Esophagus (tissue), 2 donors: ENCODE results near the gene TP53I13. TPM values are rescaled to one million over a fixed set of nuclear protein-coding genes. Genes with fewer than 3 reads are reported as not detected.
A peak's percentile ranks its signal among the peaks of the same experiment; 100 is the strongest.
"Not testable (repeated sequence)": the region's sequence is repeated elsewhere in the genome, so short reads cannot be mapped to it uniquely, and the experiment has no call there.

ENCODE experiments used
- H3K27ac ChIP-seq, 2 donors: one replicate each; pipeline ENCODE4 v1.5.1; 2013; ENCODE audit warnings: low read depth in 2 of 2, mild to moderate bottlenecking in 2 of 2, inconsistent platforms in 1 of 2, low read length in 1 of 2, moderate library complexity in 1 of 2
- H3K27me3 ChIP-seq, 2 donors: one replicate each; pipeline ENCODE4 v1.6.1; 2013; ENCODE audit warnings: low read length in 2 of 2, control low read depth in 1 of 2, mild to moderate bottlenecking in 1 of 2; ENCODE audit not compliant: insufficient read depth in 2 of 2, control insufficient read depth in 1 of 2
- H3K36me3 ChIP-seq, 2 donors: one replicate each; pipeline ENCODE4 v1.6.1; 2013; ENCODE audit warnings: low read length in 1 of 2; ENCODE audit not compliant: control insufficient read depth in 2 of 2, insufficient read depth in 2 of 2
- H3K4me1 ChIP-seq, 2 donors: one replicate each; pipeline ENCODE4 v1.6.1; 2013; ENCODE audit warnings: low read length in 1 of 2; ENCODE audit not compliant: control insufficient read depth in 2 of 2, insufficient read depth in 2 of 2
- H3K4me3 ChIP-seq, 2 donors: one replicate each; pipeline ENCODE4 v1.5.1; 2013; ENCODE audit warnings: low read length in 2 of 2, mild to moderate bottlenecking in 2 of 2, low read depth in 1 of 2, moderate library complexity in 1 of 2
- H3K9me3 ChIP-seq, 2 donors: one replicate each; pipeline ENCODE4 v1.6.1; 2013; ENCODE audit warnings: mild to moderate bottlenecking in 2 of 2, low read depth in 1 of 2, low read length in 1 of 2, moderate library complexity in 1 of 2; ENCODE audit not compliant: control insufficient read depth in 2 of 2, insufficient read depth in 1 of 2
- WGBS, 2 donors: extraction: QIAGEN DNeasy Blood & Tissue Kit; methylation state at CpG; one replicate each; pipeline ENCODE4 v1.1.7; 2013; 5-methylcytosine and 5-hydroxymethylcytosine counted together
- polyA plus RNA-seq, 2 donors: library from polyadenylated mRNA; stranded (reverse); fragments of 200-250 nt; gene quantifications; one replicate each; pipeline ENCODE4 v1.2.3, GENCODE V29; 2013
- donor health status: healthy with polysubstance abuse.
- donor health status: Bipolar disorder and iron deficiency.

The TP53I13 gene
- polyA plus RNA-seq, 2 donors, result 30.1 to 43.7 TPM

GRCh38 chr17:29557085-29557738 is 11.3 kb upstream of the TP53I13 start:
- Histone ChIP-seq H3K4me1 (no peaks in the 10 kb centered on the region), H3K27me3 (no peaks in the 10 kb centered on the region), H3K36me3 (peaks cover 2 to 6% of the 10 kb centered on the region in 2 donors), H3K27ac (no peak overlapping the region), H3K4me3 (no peak overlapping the region), H3K9me3 (no peaks in the 10 kb centered on the region)
- WGBS, 2 donors, result 90 to 97% methylated on average over 1 of the region's 1 CpG

- H3K36me3 ChIP-seq, result peaks cover 6 to 9% of the 10 kb centered on the region in 2 donors
- no peaks in the 10 kb centered on the region for H3K27me3 ChIP-seq
- H3K4me3 ChIP-seq, result no peak overlapping the region
- H3K27ac ChIP-seq, result no peak overlapping the region
- no peaks in the 10 kb centered on the region for H3K9me3 ChIP-seq
- H3K4me1 ChIP-seq, result no peaks in the 10 kb centered on the region
Measured at GRCh38 chr17:29557739-29558116, 10.8 kb upstream of the TP53I13 start.

- not testable (repeated sequence) for H3K36me3 ChIP-seq, H3K9me3 ChIP-seq, H3K27ac ChIP-seq, H3K4me3 ChIP-seq, H3K27me3 ChIP-seq, H3K4me1 ChIP-seq
- 92 to 98% methylated on average over 5 of the region's 5 CpGs for WGBS, 2 donors
Measured at GRCh38 chr17:29558139-29558538, 10.4 kb upstream of the TP53I13 start.

GRCh38 chr17:29559640-29560039 is 8.9 kb upstream of the TP53I13 start:
- 98 to 99% methylated on average over 2 of the region's 2 CpGs for WGBS, 2 donors
- Histone ChIP-seq H3K27me3 (no peaks in the 10 kb centered on the region), H3K27ac (no peak overlapping the region), H3K4me1 (no peaks in the 10 kb centered on the region), H3K4me3 (no peak overlapping the region), H3K9me3 (no peaks in the 10 kb centered on the region), H3K36me3 (peaks cover 6 to 9% of the 10 kb centered on the region in 2 donors)

- Histone ChIP-seq H3K9me3 (no peaks in the 10 kb centered on the region), H3K4me3 (no peak overlapping the region), H3K27me3 (no peaks in the 10 kb centered on the region), H3K4me1 (no peaks in the 10 kb centered on the region), H3K27ac (no peak overlapping the region), H3K36me3 (peaks cover 6 to 9% of the 10 kb centered on the region in 2 donors)
- 88 to 89% methylated on average over 6 of the region's 6 CpGs for WGBS, 2 donors
Measured at GRCh38 chr17:29560316-29560715, 8.2 kb upstream of the TP53I13 start.

GRCh38 chr17:29561554-29562517 is 6.7 kb upstream of the TP53I13 start:
- H3K27me3 ChIP-seq, result no peaks in the 10 kb centered on the region
- 75 to 80% methylated on average over 17 of the region's 17 CpGs for WGBS, 2 donors
- H3K9me3 ChIP-seq, result no peaks in the 10 kb centered on the region
- peak overlapping the region in 1 of 2 donors; percentile 24 for H3K27ac ChIP-seq
- peaks cover 0 to 10% of the 10 kb centered on the region in 2 donors for H3K4me1 ChIP-seq
- no peak overlapping the region for H3K4me3 ChIP-seq
- H3K36me3 ChIP-seq, result peaks cover 6 to 9% of the 10 kb centered on the region in 2 donors

- 88 to 91% methylated on average over 18 of the region's 18 CpGs for WGBS, 2 donors
- Histone ChIP-seq H3K4me1 (peaks cover 0 to 10% of the 10 kb centered on the region in 2 donors), H3K27me3 (no peaks in the 10 kb centered on the region), H3K9me3 (no peaks in the 10 kb centered on the region), H3K4me3 (no peak overlapping the region), H3K27ac (no peak overlapping the region), H3K36me3 (peaks cover 6 to 9% of the 10 kb centered on the region in 2 donors)
Measured at GRCh38 chr17:29562615-29563014, 5.9 kb upstream of the TP53I13 start.

GRCh38 chr17:29563816-29564215 is 4.7 kb upstream of the TP53I13 start:
- H3K27ac ChIP-seq, result no peak overlapping the region
- peaks cover 0 to 10% of the 10 kb centered on the region in 2 donors for H3K4me1 ChIP-seq
- no peaks in the 10 kb centered on the region for H3K27me3 ChIP-seq
- peaks cover 6 to 9% of the 10 kb centered on the region in 2 donors for H3K36me3 ChIP-seq
- H3K9me3 ChIP-seq, result no peaks in the 10 kb centered on the region
- WGBS, 2 donors, result 91 to 96% methylated on average over 3 of the region's 3 CpGs
- no peak overlapping the region for H3K4me3 ChIP-seq

GRCh38 chr17:29565643-29566472 is 2.6 kb upstream of the TP53I13 start:
- 20 to 24% methylated on average over 55 of the region's 55 CpGs for WGBS, 2 donors
- Histone ChIP-seq H3K4me1 (peaks cover 0 to 16% of the 10 kb centered on the region in 2 donors), H3K27ac (peak overlapping the region; percentile 36 to 90), H3K36me3 (peaks cover 6 to 9% of the 10 kb centered on the region in 2 donors), H3K9me3 (no peaks in the 10 kb centered on the region), H3K4me3 (peak overlapping the region; percentile 71), H3K27me3 (no peaks in the 10 kb centered on the region)
